ENCODE measurements around the gene CLSTN3.

- TF ChIP-seq CTCF (IDR thresholded peaks at IDR 0.05) (no peak), POLR2A (IDR thresholded peaks at IDR 0.05) (no peak)
Observed at GRCh38 chr12:7161811-7162210, 31.6 kb downstream of the CLSTN3 start.

Measured in thyroid gland (tissue), 4 donors.